Stimulated activated naive B cell treated with anti-CD40 and anti-IgM and Interleukin-4, amounts not matched to agents 10 μg/mL and 1 μg/mL and 100 μg/mL, for 72 hours (primary cell): ENCODE measurements around the gene RADIL.
A peak's percentile ranks its signal among the peaks of the same experiment; 100 is the strongest.

Experiments
- ATAC-seq, 2 donors: fragments of 150-1000 bp; cut with Tn5 transposase; replicated peaks; 2 replicates each; pipeline ENCODE4 v1.10.0; 2021; ENCODE audit warnings: moderate library complexity in 1 of 2
- DNase-seq: peaks from one replicate; pipeline ENCODE4 v3.0.0; 2021
- H3K27ac Mint-ChIP-seq: one replicate; pipeline ENCODE4 v1.8.0; 2022; ENCODE audit warnings: mild to moderate bottlenecking, mixed read lengths
- H3K27me3 Mint-ChIP-seq, 2 donors: one replicate each; pipeline ENCODE4 v1.8.0; 2022; ENCODE audit warnings: mixed read lengths in 2 of 2
- H3K36me3 Mint-ChIP-seq, 2 donors: one replicate each; pipeline ENCODE4 v1.8.0; 2022; ENCODE audit warnings: mixed read lengths in 2 of 2, mild to moderate bottlenecking in 1 of 2
- H3K4me1 Mint-ChIP-seq, 2 donors: one replicate each; pipeline ENCODE4 v1.8.0; 2022; ENCODE audit warnings: mixed read lengths in 2 of 2, mild to moderate bottlenecking in 1 of 2
- H3K4me3 Mint-ChIP-seq, 2 donors: one replicate each; pipeline ENCODE4 v1.8.0; 2022; ENCODE audit warnings: mild to moderate bottlenecking in 2 of 2, mixed read lengths in 2 of 2, moderate library complexity in 1 of 2
- H3K9me3 Mint-ChIP-seq, 2 donors: one replicate each; pipeline ENCODE4 v1.8.0; 2022; ENCODE audit warnings: mixed read lengths in 2 of 2, mild to moderate bottlenecking in 1 of 2

RADIL gene

DNA sequence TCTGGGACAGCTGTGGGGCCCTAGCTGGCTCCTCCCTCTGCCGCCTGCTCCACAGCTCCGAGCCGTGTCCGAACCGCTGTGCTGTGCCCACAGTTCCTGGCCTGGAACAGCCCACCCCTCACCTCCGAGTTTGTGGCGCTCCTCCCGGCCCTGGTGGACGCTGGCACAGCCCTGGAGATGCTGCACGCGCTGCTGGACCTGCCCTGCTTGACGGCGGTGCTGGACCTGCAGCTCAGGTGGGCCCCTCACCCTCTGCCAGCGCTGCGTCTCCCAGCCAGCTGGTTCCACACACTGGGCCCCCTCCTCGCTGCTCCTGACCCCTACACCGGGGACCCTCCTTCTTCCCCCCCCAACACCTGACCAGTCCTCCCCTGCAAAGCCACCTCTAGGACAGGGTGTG, 96.0 kb downstream of the RADIL start:
- H3K4me3 Mint-ChIP-seq = peak overlapping the region in 1 of 2 donors; percentile 11
- no peaks in the 10 kb centered on the region for H3K27me3 Mint-ChIP-seq
- DNase-seq (no peak), ATAC-seq (no peak)
- peaks cover 6 to 18% of the 10 kb centered on the region in 2 donors for H3K4me1 Mint-ChIP-seq
- H3K9me3 Mint-ChIP-seq = no peaks in the 10 kb centered on the region
- peaks cover 29 to 36% of the 10 kb centered on the region in 2 donors for H3K36me3 Mint-ChIP-seq
- H3K27ac Mint-ChIP-seq = peak overlapping the region; percentile 10

DNA sequence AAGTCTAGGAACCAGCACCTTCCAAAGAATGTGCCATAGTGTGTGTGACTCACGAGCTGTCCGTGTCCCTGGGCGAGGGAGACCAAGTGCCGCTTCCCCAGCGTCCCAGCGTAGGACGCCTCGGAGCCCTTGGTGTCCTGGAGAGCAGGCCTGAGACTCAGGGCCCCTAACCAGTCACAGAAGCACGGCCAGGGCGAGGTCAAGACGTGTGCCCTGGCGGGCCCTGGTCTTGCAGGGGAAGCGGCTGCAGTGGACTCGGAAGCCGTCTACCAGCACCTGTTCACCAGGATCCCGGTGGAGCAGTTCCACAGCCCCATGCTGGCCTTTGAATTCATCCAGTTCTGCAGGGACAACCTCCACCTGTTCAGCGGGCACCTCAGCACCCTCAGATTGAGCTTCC, 97.5 kb downstream of the RADIL start:
- Mint-ChIP-seq H3K4me3 (no peak overlapping the region), H3K36me3 (peaks cover 22 to 35% of the 10 kb centered on the region in 2 donors), H3K27me3 (no peaks in the 10 kb centered on the region), H3K27ac (peak overlapping the region; percentile 25), H3K4me1 (peaks cover 5 to 7% of the 10 kb centered on the region in 2 donors), H3K9me3 (no peaks in the 10 kb centered on the region)
- ATAC-seq = no peak
- DNase-seq = no peak

DNA sequence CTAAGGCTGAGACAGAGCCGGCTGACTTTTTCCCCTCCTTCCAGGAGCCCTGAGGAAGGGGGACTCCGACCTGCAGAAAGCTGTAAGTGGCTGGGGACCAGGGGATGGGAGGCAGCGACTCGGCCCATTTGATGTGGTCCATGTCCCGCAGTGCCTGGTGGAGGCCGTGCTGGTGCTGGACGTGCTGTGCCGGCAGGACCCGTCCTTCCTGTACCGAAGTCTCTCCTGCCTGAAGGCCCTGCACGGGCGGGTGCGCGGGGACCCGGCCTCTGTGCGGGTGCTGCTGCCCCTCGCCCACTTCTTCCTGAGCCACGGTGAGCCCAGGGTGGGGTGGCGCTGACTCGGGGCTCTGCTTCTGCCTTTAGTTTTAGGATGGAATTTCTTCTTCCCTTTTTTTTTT, 98.1 kb downstream of the RADIL start:
- Mint-ChIP-seq H3K9me3 (no peaks in the 10 kb centered on the region), H3K27ac (no peak overlapping the region), H3K4me1 (peaks cover 4 to 5% of the 10 kb centered on the region in 2 donors), H3K36me3 (peaks cover 18 to 29% of the 10 kb centered on the region in 2 donors), H3K27me3 (no peaks in the 10 kb centered on the region), H3K4me3 (no peak overlapping the region)
- no peak for ATAC-seq
- DNase-seq = no peak

DNA sequence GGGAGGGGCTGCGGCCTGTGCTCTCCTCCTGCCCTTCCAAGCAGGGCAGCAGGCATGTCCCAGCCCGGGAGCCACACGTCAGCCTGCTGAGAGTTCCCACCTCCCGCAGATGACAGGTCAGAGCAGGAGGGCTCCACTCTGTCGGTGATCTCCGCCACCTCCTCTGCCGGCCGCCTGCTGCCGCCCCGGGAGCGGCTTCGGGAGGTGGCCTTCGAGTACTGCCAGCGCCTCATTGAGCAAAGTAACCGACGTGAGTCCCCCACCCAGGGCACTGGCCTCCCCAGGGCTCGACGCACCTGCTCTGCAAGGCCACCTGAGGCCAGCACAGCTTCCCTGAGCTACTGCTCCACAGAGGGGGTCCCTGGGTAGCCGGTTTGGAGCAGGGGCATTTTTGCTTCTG, 98.7 kb downstream of the RADIL start:
- no peak overlapping the region for H3K27ac Mint-ChIP-seq
- H3K4me1 Mint-ChIP-seq = peaks cover 0 to 4% of the 10 kb centered on the region in 2 donors
- peaks cover 13 to 24% of the 10 kb centered on the region in 2 donors for H3K36me3 Mint-ChIP-seq
- DNase-seq = no peak
- no peak for ATAC-seq
- no peaks in the 10 kb centered on the region for H3K27me3 Mint-ChIP-seq
- no peak overlapping the region for H3K4me3 Mint-ChIP-seq
- no peaks in the 10 kb centered on the region for H3K9me3 Mint-ChIP-seq

DNA sequence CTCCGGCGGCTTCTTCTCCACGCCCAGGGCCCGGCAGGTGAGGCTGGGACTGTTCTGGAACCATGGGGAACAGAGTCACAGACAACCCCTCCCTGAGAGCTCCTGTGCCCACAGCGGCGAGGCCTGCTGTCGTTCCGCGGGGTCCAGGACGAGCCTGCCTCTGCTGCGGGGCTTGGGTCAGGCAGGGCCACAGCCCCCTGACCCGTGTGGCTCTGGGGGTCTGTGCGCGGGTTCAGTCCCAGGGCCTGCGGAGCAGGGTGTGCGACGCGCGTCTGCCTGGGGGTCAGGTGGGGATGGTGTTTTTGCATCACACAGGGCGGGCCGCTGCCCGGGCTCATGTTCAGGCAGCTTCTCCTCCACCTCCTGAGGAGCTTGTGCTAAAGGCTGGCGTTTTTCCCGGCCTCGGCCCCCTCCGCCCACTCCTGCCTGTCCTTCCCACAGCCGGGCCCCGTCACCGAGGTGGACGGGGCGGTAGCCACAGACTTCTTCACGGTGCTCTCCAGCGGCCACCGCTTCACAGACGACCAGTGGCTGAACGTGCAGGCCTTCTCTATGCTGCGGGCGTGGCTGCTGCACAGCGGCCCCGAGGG, 99.7 kb downstream of the RADIL start:
- Mint-ChIP-seq H3K4me3 (no peak overlapping the region), H3K4me1 (peaks cover 0 to 4% of the 10 kb centered on the region in 2 donors), H3K27ac (no peak overlapping the region), H3K9me3 (no peaks in the 10 kb centered on the region), H3K27me3 (no peaks in the 10 kb centered on the region), H3K36me3 (peaks cover 13 to 20% of the 10 kb centered on the region in 2 donors)
- DNase-seq (no peak), ATAC-seq (no peak)

DNA sequence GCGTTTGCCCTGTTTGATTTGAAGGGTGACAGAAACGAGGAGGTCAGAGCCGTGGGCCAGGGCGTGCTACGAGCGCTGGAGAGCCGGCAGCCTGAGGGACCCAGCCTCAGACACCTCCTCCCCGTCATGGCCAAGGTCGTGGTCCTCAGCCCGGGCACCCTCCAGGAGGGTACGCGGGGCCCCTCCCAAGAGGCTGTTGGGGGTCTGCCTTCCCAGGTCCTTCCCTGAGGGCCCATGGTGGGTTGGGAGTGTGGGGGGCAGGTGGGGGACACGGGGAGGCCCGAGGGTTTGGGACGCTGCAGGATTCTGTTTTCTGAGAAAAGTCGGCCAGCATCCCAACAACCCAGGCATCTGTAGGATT, 100.2 kb downstream of the RADIL start:
- Mint-ChIP-seq H3K4me1 (peaks cover 3 to 6% of the 10 kb centered on the region in 2 donors), H3K4me3 (no peak overlapping the region), H3K9me3 (no peaks in the 10 kb centered on the region), H3K27me3 (no peaks in the 10 kb centered on the region), H3K27ac (no peak overlapping the region), H3K36me3 (peaks cover 15 to 22% of the 10 kb centered on the region in 2 donors)
- no peak for DNase-seq
- ATAC-seq = no peak

DNA sequence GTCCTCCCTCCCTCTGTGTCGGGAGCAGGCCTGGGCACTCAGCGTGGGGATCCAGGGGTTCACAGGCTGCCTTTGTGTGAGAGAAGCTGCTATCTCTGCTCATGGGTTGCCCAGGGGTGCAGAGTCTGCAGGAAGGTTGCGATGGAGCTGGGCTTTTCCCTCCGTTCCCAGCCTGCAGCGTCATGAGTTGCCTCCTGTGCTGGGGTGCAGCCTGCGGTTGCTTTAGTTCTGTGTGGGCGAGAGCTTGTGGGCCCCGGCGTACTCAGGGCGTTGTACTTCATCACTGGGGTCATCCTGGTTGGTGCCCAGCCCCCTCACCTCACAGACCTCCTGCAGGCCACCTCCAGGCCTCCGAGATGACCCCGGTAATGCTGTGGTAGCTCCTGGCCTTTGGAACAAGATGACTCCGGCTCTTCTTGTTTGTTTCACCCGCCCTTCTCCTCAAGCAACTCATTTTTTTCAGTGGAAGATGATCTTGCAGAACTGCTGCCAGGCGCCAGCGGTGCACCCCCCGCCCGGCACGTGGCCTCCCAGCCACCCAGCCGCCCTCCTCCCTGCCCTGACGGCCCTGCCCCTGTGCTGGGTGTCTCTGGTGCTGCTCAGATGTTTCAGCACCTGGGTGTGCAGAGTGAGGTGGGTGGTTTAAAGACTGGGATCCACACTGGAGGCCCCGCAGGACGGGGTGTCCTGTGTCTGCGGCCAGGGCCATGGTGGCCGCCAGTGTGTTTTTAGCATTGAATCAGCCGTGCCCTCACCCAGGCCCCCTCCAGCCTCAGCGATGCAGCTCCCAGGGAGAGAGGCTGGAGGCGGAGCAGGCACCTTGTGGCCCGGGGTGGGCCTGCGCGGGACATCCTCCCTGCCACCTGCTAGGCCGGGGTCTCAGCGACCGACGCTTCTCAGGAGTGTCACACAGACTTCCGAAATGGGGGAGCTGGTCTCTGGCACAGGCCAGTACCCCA, 100.9 kb downstream of the RADIL start:
- no peak overlapping the region for H3K27ac Mint-ChIP-seq
- DNase-seq = no peak
- peaks cover 15 to 24% of the 10 kb centered on the region in 2 donors for H3K36me3 Mint-ChIP-seq
- ATAC-seq = no peak
- H3K4me1 Mint-ChIP-seq = peaks cover 10 to 11% of the 10 kb centered on the region in 2 donors
- H3K4me3 Mint-ChIP-seq = no peak overlapping the region
- no peaks in the 10 kb centered on the region for H3K27me3 Mint-ChIP-seq
- no peaks in the 10 kb centered on the region for H3K9me3 Mint-ChIP-seq

DNA sequence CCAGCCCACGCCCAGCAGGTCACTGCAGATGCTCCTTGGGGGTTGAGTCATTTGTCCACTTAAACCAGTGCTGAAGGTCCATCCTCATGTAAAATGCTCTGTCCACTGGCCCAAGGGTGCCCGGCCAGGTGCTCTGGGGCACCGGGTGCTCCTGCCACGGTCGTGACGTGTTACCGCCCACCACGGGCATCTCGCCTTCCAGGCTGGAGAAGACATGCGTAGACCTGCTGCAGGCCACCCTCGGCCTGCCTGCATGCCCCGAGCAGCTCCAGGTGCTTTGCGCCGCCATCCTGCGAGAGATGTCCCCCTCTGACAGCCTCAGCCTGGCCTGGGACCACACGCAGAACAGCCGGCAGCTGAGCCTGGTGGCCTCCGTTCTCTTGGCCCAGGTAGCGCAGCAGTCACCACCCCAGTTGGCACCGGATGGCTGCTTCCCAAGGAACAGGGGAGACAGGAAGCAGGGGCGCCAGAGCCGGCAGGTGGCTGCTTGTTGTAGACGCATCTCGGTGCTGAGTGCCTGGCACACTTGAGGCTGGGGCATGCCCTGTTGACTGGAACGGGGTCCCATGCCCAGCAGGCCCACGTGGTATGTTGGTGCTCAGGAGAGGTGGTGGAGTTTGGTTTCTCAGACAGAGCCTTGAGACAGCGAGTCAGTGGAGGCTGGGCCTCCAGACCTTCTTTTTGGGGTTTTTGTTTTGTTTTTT, 102.0 kb downstream of the RADIL start:
- Mint-ChIP-seq H3K4me3 (no peak overlapping the region), H3K27me3 (no peaks in the 10 kb centered on the region)

DNA sequence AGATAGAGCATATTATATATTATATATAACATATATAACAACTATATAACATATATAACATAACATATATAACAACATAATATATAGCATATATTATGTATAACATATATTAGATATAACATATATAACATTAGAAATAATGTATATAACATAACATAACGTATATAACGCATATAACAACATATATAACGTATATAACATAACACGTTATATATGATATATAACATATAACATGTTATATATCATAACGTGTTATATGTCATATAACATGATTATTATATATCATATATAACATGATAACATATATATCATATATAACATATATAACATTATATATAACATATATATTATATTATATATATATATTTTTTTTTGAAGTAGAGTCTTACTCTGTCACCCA, 104.4 kb downstream of the RADIL start:
- Mint-ChIP-seq H3K27ac (no peak overlapping the region), H3K4me3 (no peak overlapping the region), H3K4me1 (peaks cover 25 to 29% of the 10 kb centered on the region in 2 donors), H3K27me3 (no peaks in the 10 kb centered on the region), H3K9me3 (no peaks in the 10 kb centered on the region), H3K36me3 (peaks cover 19 to 34% of the 10 kb centered on the region in 2 donors)
- DNase-seq = no peak
- ATAC-seq = no peak

More for the DNA sequence above, 102.0 kb downstream of the RADIL start:
- Mint-ChIP-seq H3K9me3 (no peaks in the 10 kb centered on the region), H3K4me1 (peaks cover 17 to 18% of the 10 kb centered on the region in 2 donors), H3K27ac (no peak overlapping the region), H3K36me3 (peaks cover 14 to 29% of the 10 kb centered on the region in 2 donors)
- ATAC-seq (no peak), DNase-seq (no peak)

DNA sequence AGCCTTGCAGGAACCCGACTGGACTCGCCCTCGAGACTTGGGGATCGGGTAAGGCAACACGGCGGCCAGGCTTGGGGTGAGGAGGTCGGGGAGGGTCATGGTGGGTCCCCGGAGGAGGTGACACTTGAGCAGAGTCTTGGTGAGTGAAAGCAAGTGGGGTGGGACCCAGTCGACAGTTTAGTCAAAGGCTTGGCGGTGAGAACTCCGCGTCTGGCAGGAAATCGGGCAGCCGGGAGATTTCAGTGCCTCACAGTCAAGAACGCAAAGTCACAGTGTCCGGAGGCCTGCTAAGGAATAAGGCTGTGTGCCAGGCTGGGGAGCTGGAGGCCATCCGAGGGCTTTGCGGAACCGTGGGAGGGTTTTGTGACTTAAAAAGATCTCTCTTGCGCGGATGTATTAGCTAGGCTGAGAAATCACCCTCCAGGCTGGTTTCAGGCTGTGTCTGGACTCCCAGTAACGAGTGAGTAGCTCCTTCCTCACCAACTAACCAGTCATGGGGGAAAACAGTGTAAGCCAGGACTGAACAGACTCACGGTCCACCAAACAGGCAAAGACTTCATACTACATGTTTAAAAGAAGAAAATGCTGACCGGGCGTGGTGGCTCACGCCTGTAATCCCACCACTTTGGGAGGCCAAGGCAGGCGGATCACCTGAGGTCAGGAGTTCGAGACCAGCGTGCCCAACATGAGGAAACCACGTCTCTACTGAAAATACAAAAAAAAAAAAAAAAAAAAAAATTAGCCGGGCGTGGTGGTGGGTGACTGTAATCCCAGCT, 107.5 kb downstream of the RADIL start:
- Mint-ChIP-seq H3K27me3 (no peaks in the 10 kb centered on the region), H3K4me1 (peaks cover 32 to 34% of the 10 kb centered on the region in 2 donors), H3K27ac (peak overlapping the region; percentile 99), H3K9me3 (no peaks in the 10 kb centered on the region), H3K36me3 (peaks cover 15 to 24% of the 10 kb centered on the region in 2 donors), H3K4me3 (peak overlapping the region; percentile 96 to 98)
- no peak for DNase-seq
- ATAC-seq = peak; percentile 17 to 24

DNA sequence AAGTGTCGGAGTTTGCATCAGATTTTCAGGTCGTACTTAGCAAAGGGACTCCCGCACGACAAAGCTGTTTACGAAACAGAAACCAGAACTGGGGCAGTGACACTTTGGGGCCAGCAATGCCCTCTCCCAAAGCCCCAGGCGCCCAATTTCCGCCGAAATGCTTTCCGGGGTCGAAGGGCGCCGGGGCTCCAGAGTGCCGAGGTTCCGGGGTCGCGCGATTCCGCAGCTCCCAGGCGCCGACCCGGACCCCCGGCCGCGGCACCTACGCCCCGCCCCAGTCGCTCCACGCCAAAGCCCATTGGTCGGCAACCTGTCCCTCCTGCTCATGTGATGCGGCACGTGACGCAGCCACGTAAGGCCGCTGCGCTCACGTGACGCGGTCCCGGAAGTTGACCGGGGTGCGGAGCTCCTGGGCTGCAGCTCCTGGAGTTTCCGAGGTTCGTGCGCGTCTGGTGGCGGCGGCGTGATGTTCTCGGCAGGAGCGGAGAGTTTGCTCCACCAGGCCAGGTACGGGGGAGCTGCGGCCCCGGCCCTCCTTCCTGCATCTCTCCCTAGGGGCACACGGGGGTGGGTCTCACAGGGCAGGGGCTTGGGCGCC, 108.2 kb downstream of the RADIL start, which contains the start of gene AP5Z1:
AP5Z1 (plus strand) TSS at position 374 of the 598 bp plus-strand sequence; CDS start at position 467, 93 bp downstream.
- Mint-ChIP-seq H3K9me3 (no peaks in the 10 kb centered on the region), H3K27ac (peak within 1 kb of the TSS; percentile 99), H3K27me3 (no peaks in the 10 kb centered on the region), H3K4me3 (peak within 1 kb of the TSS; percentile 96 to 98), H3K4me1 (peaks cover 32 to 34% of the 10 kb centered on the region in 2 donors), H3K36me3 (peaks cover 15 to 28% of the 10 kb centered on the region in 2 donors)
- ATAC-seq (peak; percentile 93 to 94), DNase-seq (peak; percentile 95)

DNA sequence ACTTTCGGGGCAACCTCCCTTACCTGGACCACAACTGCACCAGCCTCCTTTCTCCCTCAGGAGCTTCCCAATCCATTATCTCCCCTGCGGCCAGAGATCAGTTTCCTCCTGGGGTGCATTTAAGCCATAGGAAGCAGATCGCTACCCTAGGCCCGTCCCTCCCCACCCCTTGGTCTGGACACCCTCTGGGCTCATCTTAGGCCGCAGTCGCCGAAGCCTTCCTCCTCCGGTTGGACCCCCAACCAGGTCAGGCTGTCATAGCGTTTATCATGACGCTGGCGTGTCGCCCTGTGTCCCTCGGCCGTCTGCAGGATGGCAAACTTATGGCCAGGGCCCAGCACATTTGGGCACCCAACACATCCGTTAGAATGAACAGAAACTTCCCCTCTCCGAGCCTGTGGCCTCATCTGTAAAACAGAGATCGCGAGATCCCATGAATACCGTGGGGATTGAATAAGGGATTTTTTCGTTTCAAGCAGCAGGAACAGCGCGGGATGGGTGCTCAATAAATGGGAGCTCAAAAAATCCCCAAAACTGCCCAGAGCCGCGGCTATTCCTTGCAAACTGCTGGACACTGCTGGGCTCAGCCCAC, 108.8 kb downstream of the RADIL start:
- H3K9me3 Mint-ChIP-seq = no peaks in the 10 kb centered on the region
- peak overlapping the region; percentile 99 for H3K27ac Mint-ChIP-seq
- no peaks in the 10 kb centered on the region for H3K27me3 Mint-ChIP-seq
- H3K36me3 Mint-ChIP-seq = peaks cover 15 to 30% of the 10 kb centered on the region in 2 donors
- DNase-seq (no peak), ATAC-seq (peak; percentile 52 to 53)
- H3K4me1 Mint-ChIP-seq = peaks cover 33 to 34% of the 10 kb centered on the region in 2 donors
- peak overlapping the region; percentile 96 to 98 for H3K4me3 Mint-ChIP-seq

DNA sequence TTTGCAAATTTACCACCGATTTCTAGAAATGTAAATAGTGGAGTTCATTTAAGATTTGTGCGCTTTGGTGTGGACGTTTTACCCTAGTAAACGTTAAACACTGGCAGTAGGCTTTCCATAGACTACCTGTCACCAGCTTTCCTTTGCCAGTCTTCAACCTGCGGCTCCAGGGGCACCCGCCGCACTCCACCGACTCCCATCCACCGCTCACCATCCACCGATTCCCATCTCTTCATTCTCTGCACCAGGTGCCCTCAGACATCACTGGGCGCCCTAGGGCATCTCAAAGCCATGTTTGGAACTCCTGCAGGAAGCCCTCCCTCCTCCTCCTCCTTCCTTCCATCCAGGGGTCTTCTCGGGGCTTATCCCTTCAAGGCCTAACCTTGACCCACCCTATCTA, 109.5 kb downstream of the RADIL start:
- no peak for DNase-seq

More for the DNA sequence above, 109.5 kb downstream of the RADIL start:
- Mint-ChIP-seq H3K27me3 (no peaks in the 10 kb centered on the region), H3K27ac (peak overlapping the region; percentile 99), H3K9me3 (no peaks in the 10 kb centered on the region), H3K36me3 (peaks cover 15 to 33% of the 10 kb centered on the region in 2 donors), H3K4me3 (peak overlapping the region; percentile 96 to 98), H3K4me1 (peaks cover 34 to 35% of the 10 kb centered on the region in 2 donors)
- ATAC-seq = no peak
